ENCODE data around the gene GPANK1. TPM values are rescaled to one million over a fixed set of nuclear protein-coding genes. Genes with fewer than 3 reads are reported as not detected.

Gene GPANK1
- total and polyA plus RNA-seq, 9 of the 15 experiments (the other 6 are each of a cell fraction or from before 2014, with no cell fraction given), result 32.2 to 111 (median 46.3) TPM

GRCh38 chr6:31686483-31686882 is 21.7 kb upstream of the GPANK1 start (continued):
- TF ChIP-seq FOXP4 (CRISPR knock-in tag; IDR thresholded peaks at IDR 0.05; ENCODE audit: borderline replicate concordance) (no peak), SETDB1 (IDR thresholded peaks at IDR 0.05; ENCODE audit: low read length) (no peak), XRCC5 (IDR thresholded peaks at IDR 0.05; ENCODE audit: low read depth, low read length) (no peak), PURB (CRISPR knock-in tag; IDR thresholded peaks at IDR 0.05; ENCODE audit: low read depth) (no peak), ZNF324 (CRISPR knock-in tag; IDR thresholded peaks at IDR 0.05) (no peak), HES1 (IDR thresholded peaks at IDR 0.05; ENCODE audit: low read depth) (no peak), MAZ (CRISPR knock-in tag; conservative IDR thresholded peaks at IDR 0.05 in 1 of 2, IDR thresholded peaks at IDR 0.05 in 1 of 2) (peak; percentile 47 to 63; a peak in 3 of 4 replicates), IFI16 (CRISPR knock-in tag; IDR thresholded peaks at IDR 0.05) (no peak), UBTF (IDR thresholded peaks at IDR 0.05; ENCODE audit: borderline replicate concordance in 1 of 2, low read depth in 2 of 2, low read length in 2 of 2) (no peak), ZBTB5 (IDR thresholded peaks at IDR 0.05) (no peak), CBFA2T2 (conservative IDR thresholded peaks at IDR 0.05) (peak; percentile 54), ZNF24 (IDR thresholded peaks at IDR 0.05) (0 out of 2 replicates have a peak, but pooled peaks have one; percentile 14), MLLT1 (IDR thresholded peaks at IDR 0.05) (0 out of 4 replicates have a peak, but pooled peaks of 1 of the 2 experiments have one; percentile 12), IRF1 (CRISPR knock-in tag; IDR thresholded peaks at IDR 0.05; ENCODE audit: borderline replicate concordance) (0 out of 2 replicates have a peak, but pooled peaks have one; percentile 56), CBX2 (IDR thresholded peaks at IDR 0.05; ENCODE audit: insufficient read depth, low read length, poor library complexity, severe bottlenecking) (no peak), GATA2 (CRISPR knock-in tag; IDR thresholded peaks at IDR 0.05) (peak; percentile 35; the same call in 1 of the 2 replicates), ZNF507 (tag; conservative IDR thresholded peaks at IDR 0.05) (no peak), CEBPG (CRISPR knock-in tag; IDR thresholded peaks at IDR 0.05) (no peak), CEBPG (tag; conservative IDR thresholded peaks at IDR 0.05 in 1 of 2, IDR thresholded peaks at IDR 0.05 in 1 of 2) (no peak)
